ENCODE measurements around the gene RAD51B.

GRCh38 chr14:68337279-68337678, 517.7 kb downstream of the RAD51B start:
- TF ChIP-seq CTCF (IDR thresholded peaks at IDR 0.05) (no peak), POLR2A (IDR thresholded peaks at IDR 0.05) (no peak)

All from thyroid gland (tissue), 4 donors.